Psoas muscle (tissue), 8 donors: ENCODE results near the gene TBCD. TPM values are rescaled to one million over a fixed set of nuclear protein-coding genes. Genes with fewer than 3 reads are reported as not detected.
A peak's percentile ranks its signal among the peaks of the same experiment; 100 is the strongest.

Experiments
- ATAC-seq, 4 donors: fragments of 200-7000 bp; cut with Tn5 transposase; one replicate each; pipeline ENCODE4 v1.9.1; 2020; ENCODE audit warnings: moderate library complexity in 3 of 4, mild to moderate bottlenecking in 2 of 4
- DNase-seq, 2 donors: peaks; one replicate each; pipeline ENCODE4 v3.0.0-alpha.2; 2020
- H3K27ac ChIP-seq: fragments of 200-600 bp; one replicate; pipeline ENCODE4 v1.8.0; 2022
- H3K27me3 ChIP-seq, 3 donors: fragments of 200-600 bp in 1 of 3; one replicate each; pipeline versions ENCODE4 v1.6.1 to v1.8.0; 2013 to 2022; ENCODE audit warnings: low read length in 2 of 3, mild to moderate bottlenecking in 2 of 3, moderate library complexity in 1 of 3; ENCODE audit not compliant: insufficient read depth in 3 of 3
- H3K36me3 ChIP-seq, 2 donors: fragments of 200-600 bp in 1 of 2; one replicate each; pipeline versions ENCODE4 v1.6.1 to v1.8.0; 2013 to 2022; ENCODE audit warnings: low read depth in 1 of 2, mild to moderate bottlenecking in 1 of 2, moderate library complexity in 1 of 2; ENCODE audit not compliant: insufficient read depth in 1 of 2
- H3K4me1 ChIP-seq: fragments of 200-600 bp; one replicate; pipeline ENCODE4 v1.8.0; 2022
- H3K4me3 ChIP-seq: fragments of 200-600 bp; one replicate; pipeline ENCODE4 v1.8.0; 2022; ENCODE audit warnings: mild to moderate bottlenecking
- H3K9me3 ChIP-seq: fragments of 200-600 bp; one replicate; pipeline ENCODE4 v1.8.0; 2022
- WGBS, 3 donors: extraction: QIAGEN DNeasy Blood & Tissue Kit; methylation state at CpG; one replicate each; pipeline versions ENCODE4 v1.1.6 to v1.1.7; 2013; 5-methylcytosine and 5-hydroxymethylcytosine counted together
- intact Hi-C, 2 donors: fragments of 100-400 bp; cut with DNase I; formaldehyde crosslinking; loops; one replicate each; pipeline versions ENCODE4 v1.11.0 to v1.14.2; 2022
- polyA plus RNA-seq, 3 donors: library from polyadenylated mRNA; stranded (reverse); fragments of 200-250 nt; gene quantifications; one replicate each; pipeline ENCODE4 v1.2.3, GENCODE V29; 2013
- total RNA-seq, 4 donors: library from RNA; stranded (reverse); fragmentation: NEBNext Ultra II Directional in 2 of 4; extraction: Animal tissue kit (Norgen Biotek cat#: 25700) in 2 of 4; gene quantifications; one replicate each; pipeline versions ENCODE4 v1.2.1 to v1.2.4, GENCODE V29; 2021 to 2023
- TF ChIP-seq, protein P1 (sequence below): fragments of 200-600 bp; IDR thresholded peaks from one replicate; pipeline ENCODE4 v1.8.0; 2022; ENCODE audit warnings: antibody characterized with exemption
- donor health status: healthy with polysubstance abuse.
- donor health status: DM: no; HTN: no; CAD: no; lungs with moderate emphysema.
- donor health status: Bipolar disorder and iron deficiency.
- donor health status: healthy.
- donor health status: DM: yes; HTN: yes; CAD: no.
- donor health status: DM: no; HTN: no; CAD: no.
- donor health status: DM: no; HTN: no; CAD: no.
- donor health status: DM: yes; HTN: yes; CAD: no.

The TBCD gene
- total and polyA plus RNA-seq, 7 donors: 28.2 to 65.0 (median 36.5) TPM

DNA sequence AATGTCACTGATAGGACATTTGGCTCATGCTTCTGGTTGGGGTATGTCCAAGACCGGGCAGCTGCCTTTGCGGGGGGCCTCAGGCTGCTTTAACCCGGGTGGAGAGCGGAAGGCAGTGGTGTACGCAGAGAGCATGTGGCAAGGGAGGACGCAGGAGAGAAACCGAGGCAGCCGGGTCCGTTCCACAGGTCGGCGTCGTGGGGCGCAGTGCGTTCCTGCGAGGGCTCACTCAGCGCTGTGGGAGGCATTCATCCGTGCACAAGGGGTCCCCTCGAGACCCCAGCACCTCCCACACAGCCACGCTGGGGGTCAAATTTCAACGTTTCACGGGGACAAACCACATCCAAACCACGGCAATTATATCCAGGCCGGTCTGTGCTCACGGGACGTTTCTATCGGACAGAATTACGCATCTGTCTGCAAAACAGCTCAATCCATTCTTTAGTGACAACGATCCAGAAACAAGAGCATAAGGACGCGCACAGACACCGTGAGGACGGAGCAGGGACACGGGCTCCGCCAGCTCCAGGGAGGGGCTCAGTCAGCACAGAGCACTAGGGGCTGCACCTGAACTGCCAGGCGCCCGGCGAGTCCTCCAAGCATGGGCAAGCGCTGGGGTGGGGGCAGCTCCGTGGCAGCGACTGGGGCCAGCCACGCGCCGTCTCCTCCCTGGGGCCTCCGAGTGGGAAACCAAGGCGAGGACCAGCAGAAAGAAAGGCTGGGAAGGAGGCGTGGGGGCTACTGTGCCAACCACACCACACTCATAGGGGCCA is 219.1 kb downstream of the TBCD start:
- TF ChIP-seq, protein P1, sequence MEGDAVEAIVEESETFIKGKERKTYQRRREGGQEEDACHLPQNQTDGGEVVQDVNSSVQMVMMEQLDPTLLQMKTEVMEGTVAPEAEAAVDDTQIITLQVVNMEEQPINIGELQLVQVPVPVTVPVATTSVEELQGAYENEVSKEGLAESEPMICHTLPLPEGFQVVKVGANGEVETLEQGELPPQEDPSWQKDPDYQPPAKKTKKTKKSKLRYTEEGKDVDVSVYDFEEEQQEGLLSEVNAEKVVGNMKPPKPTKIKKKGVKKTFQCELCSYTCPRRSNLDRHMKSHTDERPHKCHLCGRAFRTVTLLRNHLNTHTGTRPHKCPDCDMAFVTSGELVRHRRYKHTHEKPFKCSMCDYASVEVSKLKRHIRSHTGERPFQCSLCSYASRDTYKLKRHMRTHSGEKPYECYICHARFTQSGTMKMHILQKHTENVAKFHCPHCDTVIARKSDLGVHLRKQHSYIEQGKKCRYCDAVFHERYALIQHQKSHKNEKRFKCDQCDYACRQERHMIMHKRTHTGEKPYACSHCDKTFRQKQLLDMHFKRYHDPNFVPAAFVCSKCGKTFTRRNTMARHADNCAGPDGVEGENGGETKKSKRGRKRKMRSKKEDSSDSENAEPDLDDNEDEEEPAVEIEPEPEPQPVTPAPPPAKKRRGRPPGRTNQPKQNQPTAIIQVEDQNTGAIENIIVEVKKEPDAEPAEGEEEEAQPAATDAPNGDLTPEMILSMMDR: no peak
- no peaks in the 10 kb centered on the region for H3K36me3 ChIP-seq
- H3K4me1 ChIP-seq: no peaks in the 10 kb centered on the region
- ATAC-seq (no peak), DNase-seq (no peak)
- no peak overlapping the region for H3K27ac ChIP-seq
- H3K4me3 ChIP-seq: no peak overlapping the region
- intact Hi-C loops: no loop called here
- H3K27me3 ChIP-seq: no peaks in the 10 kb centered on the region
- no peaks in the 10 kb centered on the region for H3K9me3 ChIP-seq
- WGBS, 3 donors: 73 to 82% (median 81%) methylated on average over 46 of the region's 46 CpGs

DNA sequence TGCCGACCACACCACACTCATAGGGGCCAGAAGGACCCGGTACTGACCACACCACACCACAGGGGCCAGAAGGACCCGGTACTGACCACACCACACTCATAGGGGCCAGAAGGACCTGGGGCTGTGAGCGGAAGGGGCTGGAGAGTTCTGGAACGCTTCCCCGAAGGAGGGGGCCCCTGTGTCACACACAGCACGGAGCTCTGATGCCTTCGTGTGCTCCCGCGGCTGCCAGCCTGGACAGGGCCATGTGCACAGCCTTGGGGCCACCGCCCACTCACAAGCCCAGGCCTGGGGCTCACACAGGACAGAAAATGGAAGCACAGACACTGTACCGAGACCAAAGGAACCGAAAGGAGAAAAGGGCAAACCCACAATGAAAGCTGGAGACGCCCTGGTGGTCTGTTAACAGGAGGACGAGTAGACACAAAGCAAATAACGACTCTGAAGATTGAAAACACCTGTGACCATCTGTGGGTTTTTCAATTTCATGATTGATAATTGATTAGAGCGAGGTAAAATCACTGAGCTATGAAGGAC is 221.0 kb downstream of the TBCD start:
- Histone ChIP-seq H3K36me3 (no peaks in the 10 kb centered on the region), H3K4me1 (no peaks in the 10 kb centered on the region), H3K9me3 (no peaks in the 10 kb centered on the region), H3K27me3 (no peaks in the 10 kb centered on the region), H3K4me3 (no peak overlapping the region), H3K27ac (no peak overlapping the region)
- WGBS, 3 donors: 80 to 86% (median 82%) methylated on average over 17 of the region's 17 CpGs
- TF ChIP-seq, protein P1: no peak
- intact Hi-C loops: no loop called here
- ATAC-seq (no peak), DNase-seq (no peak)

DNA sequence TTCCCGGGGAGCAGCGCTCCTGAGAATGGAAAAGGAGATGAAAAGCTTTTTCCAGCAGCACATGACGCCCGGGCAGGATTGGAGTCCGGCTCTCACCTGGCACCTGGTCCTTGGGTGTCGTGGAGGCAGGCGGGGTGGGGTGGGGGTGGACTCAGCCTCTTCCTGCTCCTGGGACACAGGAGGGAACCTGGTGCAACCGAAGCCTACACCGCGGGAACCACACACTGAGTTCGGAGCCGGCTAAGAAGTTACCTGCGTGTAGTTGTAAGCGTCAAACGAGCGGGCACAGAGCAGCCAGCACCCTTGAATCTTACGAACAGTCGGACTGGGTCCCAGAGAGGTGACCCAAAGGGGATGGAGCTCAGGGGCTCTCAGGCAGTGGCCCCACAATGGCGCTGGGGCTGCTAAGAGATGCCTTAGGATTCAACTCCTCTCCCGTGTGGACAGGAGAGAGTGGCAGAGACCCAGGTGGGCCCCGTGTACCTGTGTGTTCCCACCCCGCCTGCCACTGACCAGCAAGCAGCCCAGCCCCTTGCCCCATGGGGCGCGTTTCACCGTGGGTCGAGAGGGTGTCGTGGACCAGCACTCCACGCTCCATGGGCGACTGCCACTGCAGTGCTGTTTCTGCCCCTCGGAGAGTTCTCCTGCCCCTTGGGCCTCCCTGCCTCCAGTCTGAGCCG is 221.7 kb downstream of the TBCD start:
- Histone ChIP-seq H3K4me3 (no peak overlapping the region), H3K9me3 (no peaks in the 10 kb centered on the region), H3K36me3 (no peaks in the 10 kb centered on the region), H3K4me1 (no peaks in the 10 kb centered on the region), H3K27ac (no peak overlapping the region), H3K27me3 (no peaks in the 10 kb centered on the region)
- TF ChIP-seq, protein P1: no peak
- no peak for ATAC-seq
- 85 to 93% (median 86%) methylated on average over 29 to 31 of the region's 31 CpGs for WGBS, 3 donors
- DNase-seq: no peak
- intact Hi-C loops: no loop called here

DNA sequence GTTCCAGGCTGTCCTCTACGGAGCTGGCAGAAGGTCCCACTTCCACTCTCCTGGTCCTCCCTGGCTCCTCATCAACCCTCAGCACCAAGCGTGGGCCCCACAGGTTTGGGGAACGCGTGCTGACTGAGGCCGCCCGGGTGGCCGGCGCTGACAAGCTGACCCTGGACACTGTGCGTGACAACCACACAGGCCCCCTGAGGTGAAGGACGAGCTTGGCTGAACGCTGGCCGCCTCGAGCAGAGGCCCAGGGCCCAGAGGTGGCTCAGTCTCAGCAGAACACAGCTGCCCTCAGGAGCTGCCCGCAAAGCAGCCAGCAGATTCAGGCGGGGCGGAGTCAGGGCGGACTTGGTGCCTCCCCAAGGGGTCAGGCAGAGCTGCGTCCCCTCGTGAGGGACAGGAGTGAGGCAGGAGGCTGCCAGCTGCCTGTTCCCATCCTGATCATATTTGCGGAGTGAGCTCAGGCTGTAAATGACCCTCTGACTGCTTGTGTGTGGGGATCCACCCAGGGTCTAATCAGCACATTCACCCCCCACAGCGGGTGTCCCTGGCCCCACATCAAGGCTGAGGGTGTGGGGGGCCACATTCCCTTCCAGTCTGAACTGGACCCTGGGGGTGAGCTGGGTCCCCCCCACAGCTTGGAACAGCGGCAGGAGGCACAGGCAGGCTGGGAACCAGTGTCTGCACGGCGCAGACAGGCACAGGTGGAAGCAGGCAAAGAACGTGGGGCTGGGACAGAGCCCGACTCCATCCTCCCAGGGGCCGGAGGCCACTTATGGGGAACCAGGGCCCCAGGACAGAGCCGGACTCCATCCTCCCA is 222.5 kb downstream of the TBCD start:
- H3K4me3 ChIP-seq: no peak overlapping the region
- no peaks in the 10 kb centered on the region for H3K27me3 ChIP-seq
- no peaks in the 10 kb centered on the region for H3K9me3 ChIP-seq
- TF ChIP-seq, protein P1: no peak
- H3K36me3 ChIP-seq: no peaks in the 10 kb centered on the region
- intact Hi-C loops: no loop called here
- ATAC-seq: no peak
- no peak overlapping the region for H3K27ac ChIP-seq
- H3K4me1 ChIP-seq: no peaks in the 10 kb centered on the region
- peak in 1 of 2 donors; percentile 55 for DNase-seq
- 59 to 66% (median 61%) methylated on average over 26 to 28 of the region's 28 CpGs for WGBS, 3 donors
